NT2/D1 (cell line): ENCODE data around the gene PNPLA5.

ENCODE experiments used
- DNase-seq: peaks from one replicate; pipeline ENCODE4 v3.0.0-alpha.2; 2011; ENCODE audit warnings: low read depth, low spot score
- H3K27me3 ChIP-seq: 2 replicates; pipeline ENCODE4 v1.6.0; 2011; ENCODE audit warnings: mild to moderate bottlenecking; ENCODE audit not compliant: insufficient read length, insufficient read depth
- H3K36me3 ChIP-seq: 2 replicates; pipeline ENCODE4 v1.6.1; 2011; ENCODE audit warnings: mild to moderate bottlenecking, low read length, mixed read lengths; ENCODE audit not compliant: insufficient read depth, insufficient read length
- H3K4me1 ChIP-seq: 2 replicates; pipeline ENCODE4 v1.5.1; 2011; ENCODE audit not compliant: insufficient read depth, insufficient read length
- H3K4me3 ChIP-seq: 2 replicates; pipeline ENCODE4 v1.5.1; 2011; ENCODE audit warnings: low read depth; ENCODE audit not compliant: insufficient read length
- H3K9ac ChIP-seq: 2 replicates; pipeline ENCODE4 v1.6.0; 2011; ENCODE audit warnings: low read depth; ENCODE audit not compliant: insufficient read length
- H3K9me3 ChIP-seq: 2 replicates; pipeline ENCODE4 v1.5.1; 2011; ENCODE audit warnings: mild to moderate bottlenecking, low read length; ENCODE audit not compliant: insufficient read depth
- SUZ12 ChIP-seq: IDR thresholded peaks from 2 replicates; pipeline ENCODE4 v1.6.1; 2011; ENCODE audit not compliant: insufficient read length, insufficient read depth; ENCODE audit errors: extremely low read depth
- YY1 ChIP-seq: IDR thresholded peaks from 2 replicates; pipeline ENCODE4 v1.6.1; 2011; ENCODE audit not compliant: insufficient read length, insufficient read depth
- ZNF274 ChIP-seq: IDR thresholded peaks from 2 replicates; pipeline ENCODE4 v1.6.1; 2011; ENCODE audit warnings: mild to moderate bottlenecking, low read depth, low read length

The PNPLA5 gene

DNA sequence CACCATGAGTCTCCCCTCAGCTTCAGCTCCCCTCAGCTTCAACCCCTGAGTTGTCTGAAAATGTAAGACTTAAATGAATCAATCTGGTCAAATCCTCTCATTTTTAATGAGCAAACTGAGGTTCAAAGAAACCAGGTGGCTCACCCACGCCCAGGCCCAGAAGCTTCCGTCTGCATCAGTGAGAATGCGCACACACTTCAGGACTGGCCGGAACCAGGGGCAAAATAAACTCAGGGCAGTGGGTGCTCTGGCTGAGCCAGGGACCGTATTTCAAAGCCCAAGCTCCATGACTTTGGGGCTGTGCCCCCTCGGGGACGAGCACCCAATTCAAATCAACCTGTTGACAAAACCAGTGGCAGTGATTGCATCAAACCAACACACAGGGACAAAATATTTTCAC lies 32.6 kb downstream of the PNPLA5 start:
- Histone ChIP-seq H3K36me3 (peaks cover 12% of the 10 kb centered on the region), H3K4me1 (peaks cover 15% of the 10 kb centered on the region), H3K4me3 (no peak overlapping the region), H3K9ac (no peak overlapping the region), H3K9me3 (peaks cover 7% of the 10 kb centered on the region; the same call in 1 of the 2 replicates), H3K27me3 (no peaks in the 10 kb centered on the region)
- TF ChIP-seq SUZ12: no peak
- TF ChIP-seq YY1: no peak
- TF ChIP-seq ZNF274: no peak
- no peak for DNase-seq

DNA sequence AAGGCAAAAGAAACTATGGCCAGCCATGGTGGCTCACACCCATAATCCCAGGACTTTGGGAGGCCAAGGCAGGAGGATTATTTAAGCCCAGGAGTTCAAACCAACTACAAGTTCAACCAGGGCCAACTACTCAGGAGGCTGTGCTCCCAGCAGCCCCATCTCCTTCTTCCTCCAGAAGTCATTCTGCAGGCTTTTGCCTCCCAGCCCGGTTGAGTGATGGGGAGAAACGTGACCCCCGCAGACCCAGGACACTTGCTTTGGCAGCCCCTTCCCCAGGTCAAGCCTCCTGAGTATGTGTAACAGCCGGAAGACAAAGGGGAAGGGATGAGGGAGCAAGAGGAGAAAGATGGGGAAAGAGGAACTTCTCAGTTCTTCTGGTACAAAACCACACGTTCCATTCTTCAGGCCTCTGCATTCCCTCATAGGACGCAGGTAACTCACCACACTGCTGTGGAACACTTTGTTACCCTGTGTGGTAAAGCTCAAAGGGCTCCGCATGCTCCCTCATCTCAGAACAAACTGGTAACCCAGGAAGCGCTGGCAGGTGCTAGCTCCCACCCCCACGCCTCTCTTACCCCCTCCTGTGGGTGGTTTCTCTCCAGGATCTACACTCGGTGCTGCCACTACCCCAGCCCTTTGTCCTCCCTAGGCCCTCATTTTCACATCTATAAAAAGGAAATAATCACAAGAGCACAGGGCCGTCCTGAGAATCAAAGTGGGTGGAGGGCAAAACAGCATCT lies 33.5 kb downstream of the PNPLA5 start:
- Histone ChIP-seq H3K4me1 (peaks cover 17% of the 10 kb centered on the region), H3K9ac (no peak overlapping the region), H3K27me3 (no peaks in the 10 kb centered on the region), H3K4me3 (no peak overlapping the region), H3K36me3 (peaks cover 12% of the 10 kb centered on the region), H3K9me3 (peaks cover 7% of the 10 kb centered on the region; the same call in 1 of the 2 replicates)
- TF ChIP-seq SUZ12 (no peak), ZNF274 (no peak), YY1 (no peak)
- no peak for DNase-seq

DNA sequence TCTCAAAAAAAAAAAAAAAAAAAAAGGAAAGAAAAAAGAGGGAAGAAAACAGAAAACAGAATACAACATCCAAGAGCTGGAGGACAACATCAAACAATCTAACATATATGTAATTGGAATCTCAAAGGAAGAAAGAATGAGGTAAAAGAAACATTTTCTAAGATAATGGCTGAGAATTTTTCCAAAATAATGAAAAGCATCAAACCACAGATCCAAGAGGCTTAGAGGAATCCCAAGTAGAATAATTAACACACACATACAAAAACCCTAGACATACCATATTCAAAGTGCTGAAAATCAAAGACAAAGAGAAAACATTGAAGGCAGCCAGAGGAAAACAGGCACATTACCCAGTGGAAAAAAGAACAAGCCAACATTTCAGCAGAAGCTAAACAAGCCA lies 34.4 kb downstream of the PNPLA5 start:
- Histone ChIP-seq H3K9me3 (peaks cover 7% of the 10 kb centered on the region; the same call in 1 of the 2 replicates), H3K27me3 (no peaks in the 10 kb centered on the region), H3K36me3 (peaks cover 12% of the 10 kb centered on the region), H3K9ac (no peak overlapping the region), H3K4me3 (no peak overlapping the region), H3K4me1 (peaks cover 23% of the 10 kb centered on the region)
- no peak for TF ChIP-seq YY1
- TF ChIP-seq SUZ12: no peak
- TF ChIP-seq ZNF274: no peak
- no peak for DNase-seq

DNA sequence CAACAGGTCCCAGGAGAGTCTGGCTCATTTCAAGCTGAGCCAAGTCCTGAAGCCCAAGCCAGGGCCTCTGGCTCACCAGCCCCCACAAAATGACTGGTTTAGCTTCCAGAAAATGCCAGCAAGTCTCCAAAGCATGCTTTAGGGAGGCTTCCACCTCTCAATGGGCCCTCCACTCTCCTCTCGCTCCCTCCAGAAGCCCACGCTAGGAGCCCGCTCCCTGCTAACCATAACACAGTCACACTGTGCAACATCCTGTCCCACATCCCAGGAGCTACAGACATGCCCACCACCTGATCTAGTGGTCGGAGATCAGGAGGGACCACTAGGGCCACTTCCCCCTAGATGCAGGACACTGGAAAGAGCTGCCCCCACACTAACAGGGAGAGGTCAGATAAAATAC lies 36.4 kb downstream of the PNPLA5 start:
- TF ChIP-seq ZNF274 (no peak), SUZ12 (no peak), YY1 (no peak)
- H3K9ac ChIP-seq: no peak overlapping the region
- peaks cover 8% of the 10 kb centered on the region for H3K36me3 ChIP-seq
- H3K4me3 ChIP-seq: no peak overlapping the region
- peaks cover 7% of the 10 kb centered on the region; the same call in 1 of the 2 replicates for H3K9me3 ChIP-seq
- no peaks in the 10 kb centered on the region for H3K27me3 ChIP-seq
- DNase-seq: no peak
- peaks cover 14% of the 10 kb centered on the region for H3K4me1 ChIP-seq

DNA sequence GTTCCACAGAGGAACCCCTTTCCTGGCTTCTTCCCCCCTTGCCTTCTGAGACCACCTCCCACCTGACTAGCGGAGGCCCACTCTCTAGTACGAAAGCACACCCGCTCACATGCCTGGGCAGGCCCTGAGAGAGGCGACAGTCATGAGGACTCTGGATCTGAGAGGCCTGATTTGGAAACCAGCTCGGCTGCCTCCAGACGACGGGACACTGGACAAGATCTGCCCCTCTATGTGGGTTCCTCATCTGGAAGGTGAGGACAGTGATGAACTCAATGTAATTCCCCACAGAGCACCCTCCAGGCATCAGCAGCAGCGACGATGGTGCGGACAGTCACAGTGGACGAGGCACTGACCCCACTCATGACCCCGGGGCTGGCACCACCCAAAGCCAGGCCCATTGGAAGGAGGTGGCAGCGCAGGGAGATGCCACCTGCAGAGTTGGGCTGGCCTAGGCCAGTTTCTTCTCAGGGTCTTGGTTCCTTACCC lies 37.0 kb downstream of the PNPLA5 start:
- H3K27me3 ChIP-seq: no peaks in the 10 kb centered on the region
- H3K4me1 ChIP-seq: peaks cover 14% of the 10 kb centered on the region
- TF ChIP-seq YY1 (no peak), ZNF274 (no peak), SUZ12 (no peak)
- no peak overlapping the region for H3K4me3 ChIP-seq
- no peak for DNase-seq
- H3K9ac ChIP-seq: no peak overlapping the region
- H3K36me3 ChIP-seq: peaks cover 6% of the 10 kb centered on the region
- peaks cover 7% of the 10 kb centered on the region; the same call in 1 of the 2 replicates for H3K9me3 ChIP-seq

DNA sequence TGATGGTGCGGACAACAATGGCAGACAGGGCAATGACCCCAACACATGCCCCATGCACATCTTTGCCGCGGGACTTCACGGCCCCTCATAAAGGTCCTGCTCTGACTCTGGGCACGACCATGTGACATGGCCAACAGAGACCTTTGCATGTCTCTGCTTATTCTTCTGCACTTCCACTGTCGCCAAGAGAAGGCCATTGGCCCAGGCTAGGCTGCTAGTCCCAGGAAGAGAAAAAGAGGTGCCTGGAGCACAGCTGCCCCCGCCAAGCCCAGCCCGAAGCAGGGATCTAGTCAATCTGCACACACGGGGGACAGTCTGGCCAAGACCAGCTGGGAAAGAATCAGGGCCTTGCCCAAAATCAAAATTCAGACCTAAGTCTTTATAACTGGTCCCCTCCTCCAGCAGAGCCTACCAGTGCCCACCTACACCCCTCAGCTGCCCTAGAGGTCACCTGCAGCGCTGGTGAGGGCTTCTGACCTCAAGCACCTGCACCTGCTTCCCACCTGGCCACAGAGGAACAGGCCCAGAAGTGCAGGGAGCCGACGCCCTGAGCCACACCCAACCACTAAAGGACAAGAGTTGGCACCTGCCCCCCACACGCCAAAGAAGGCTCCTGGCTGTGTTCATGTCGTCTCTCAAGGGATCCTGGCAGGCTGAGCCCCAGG lies 37.6 kb downstream of the PNPLA5 start:
- Histone ChIP-seq H3K4me1 (peaks cover 14% of the 10 kb centered on the region), H3K4me3 (no peak overlapping the region), H3K9ac (no peak overlapping the region), H3K27me3 (no peaks in the 10 kb centered on the region), H3K36me3 (peaks cover under 1% of the 10 kb centered on the region), H3K9me3 (peaks cover 7% of the 10 kb centered on the region; the same call in 1 of the 2 replicates)
- TF ChIP-seq SUZ12: no peak
- TF ChIP-seq YY1: no peak
- TF ChIP-seq ZNF274: no peak
- DNase-seq: no peak

DNA sequence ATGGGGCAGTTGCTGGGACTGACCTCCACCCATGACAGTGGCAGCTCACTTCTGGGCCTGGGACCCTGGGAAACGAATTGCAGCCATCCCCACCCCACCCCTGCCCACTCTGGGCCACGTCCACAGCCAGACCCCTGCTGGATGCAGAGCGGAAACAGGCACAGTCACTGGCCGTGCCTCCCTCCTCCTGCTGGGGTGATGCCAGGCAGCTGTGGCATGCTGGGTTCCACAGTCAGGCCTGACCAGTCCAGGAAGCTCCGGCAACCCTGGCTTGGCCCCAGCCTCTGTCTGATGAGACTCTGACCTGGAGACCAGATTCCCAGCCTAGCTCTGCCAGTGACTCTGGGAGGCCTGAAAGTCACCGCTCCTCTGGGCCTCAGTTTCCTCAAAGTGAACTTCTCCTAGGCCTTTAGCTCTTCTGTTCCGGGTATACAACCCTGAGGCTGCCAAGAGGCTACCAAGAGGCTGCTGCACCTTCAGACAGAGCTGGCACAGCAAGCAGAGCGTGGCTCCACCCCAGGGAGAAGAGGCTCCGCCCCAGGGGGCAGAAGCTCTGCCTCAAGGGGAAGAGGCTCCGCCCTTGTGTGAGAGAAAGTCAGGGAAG lies 38.4 kb downstream of the PNPLA5 start:
- Histone ChIP-seq H3K27me3 (no peaks in the 10 kb centered on the region), H3K4me1 (peaks cover 10% of the 10 kb centered on the region), H3K4me3 (no peak overlapping the region), H3K36me3 (no peaks in the 10 kb centered on the region), H3K9ac (no peak overlapping the region), H3K9me3 (peaks cover 7% of the 10 kb centered on the region; the same call in 1 of the 2 replicates)
- TF ChIP-seq YY1: no peak
- TF ChIP-seq ZNF274: no peak
- no peak for TF ChIP-seq SUZ12
- no peak for DNase-seq
